ENCODE measurements around the gene UNC119.

UNC119 gene

GRCh38 chr17:28573040-28573380, 20.6 kb upstream of the UNC119 start:
- DNase-seq (ENCODE audit: low spot score) = no peak

DNA sequence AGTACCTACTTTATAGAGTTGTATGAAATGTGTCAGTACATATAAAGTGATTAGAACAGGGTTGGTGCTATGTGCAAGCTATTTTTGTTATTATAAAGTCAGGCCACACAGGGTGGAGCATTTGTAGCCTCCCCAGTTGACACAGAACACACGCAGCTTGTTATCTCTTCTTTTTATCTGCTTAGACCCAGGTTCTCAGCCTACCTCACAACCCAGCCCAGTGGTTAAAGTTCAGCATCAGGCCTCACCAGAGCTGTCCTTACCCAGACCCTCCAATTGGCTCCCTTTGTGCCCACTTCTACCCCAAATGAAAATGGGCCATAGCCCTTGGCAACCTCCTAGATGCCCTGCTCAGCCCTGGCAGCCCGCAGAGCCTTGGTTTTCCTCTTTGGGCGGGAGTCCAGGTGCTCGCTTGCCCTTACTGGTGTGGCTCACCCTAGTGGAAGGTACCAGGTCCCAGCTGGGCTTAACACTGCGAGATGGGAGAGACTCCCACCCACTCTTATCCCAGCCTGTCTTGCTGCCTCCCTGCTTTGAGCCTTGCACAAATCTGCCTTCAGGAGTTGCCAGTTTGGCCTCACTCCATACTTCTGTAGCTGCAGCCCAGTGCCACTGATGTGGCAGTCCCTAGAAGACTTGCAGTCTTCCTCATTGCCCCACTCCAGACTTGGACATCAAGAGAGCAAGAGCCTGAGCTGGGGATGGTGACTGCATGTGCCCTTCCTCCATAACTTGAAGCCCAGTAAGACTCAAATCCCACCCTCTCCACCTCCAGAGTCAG, 20.0 kb upstream of the UNC119 start:
- DNase-seq (ENCODE audit: low spot score) = no peak

DNA sequence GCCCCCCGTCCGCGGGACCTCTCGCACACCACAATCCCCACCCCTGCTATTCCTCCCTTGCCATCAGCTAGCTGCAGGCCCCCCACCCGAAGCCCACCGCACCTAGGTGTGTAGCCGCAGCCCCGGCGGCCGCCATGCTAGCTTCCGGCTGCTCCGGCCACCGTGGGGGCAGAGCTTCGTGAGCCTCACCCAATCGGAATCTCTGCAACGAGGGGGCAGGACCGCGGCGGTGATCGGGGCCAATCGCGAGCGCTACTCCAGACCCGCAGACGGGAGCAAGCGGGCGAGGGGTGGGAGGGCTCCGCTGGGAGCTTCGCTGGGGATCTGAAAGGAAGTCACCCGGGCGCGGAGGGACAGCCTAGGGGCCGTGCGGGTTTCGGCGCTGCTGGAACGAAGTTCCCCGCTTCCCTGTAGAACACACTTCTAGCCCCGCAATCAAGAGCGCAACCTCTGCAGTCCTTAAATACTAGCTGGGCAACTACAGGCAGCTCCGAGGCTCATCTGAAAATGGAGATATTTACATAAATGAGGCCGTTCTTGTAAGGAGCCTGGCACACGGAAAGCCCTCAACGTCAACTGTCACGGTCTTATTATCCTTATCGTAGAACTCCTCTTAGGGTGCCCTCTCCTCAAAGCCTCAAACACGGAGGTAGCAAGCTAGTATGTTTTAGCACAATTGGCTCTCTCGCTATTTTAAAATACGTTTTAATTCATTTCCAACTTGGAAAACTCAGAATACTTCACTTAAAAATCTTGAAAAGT, 19.1 kb upstream of the UNC119 start, which contains the start of gene PIGS:
PIGS (minus strand) TSS at position 164 of the 762 bp plus-strand sequence; CDS start at position 136, 28 bp downstream.
- DNase-seq (ENCODE audit: low spot score) = peak; percentile 95

GRCh38 chr17:28570716-28571360, 18.4 kb upstream of the UNC119 start:
- DNase-seq (ENCODE audit: low spot score) = peak; percentile 58

- no peak for DNase-seq (ENCODE audit: low spot score)
Observed at GRCh38 chr17:28569446-28569845, 17.0 kb upstream of the UNC119 start.

GRCh38 chr17:28567604-28568003, 15.2 kb upstream of the UNC119 start:
- no peak for DNase-seq (ENCODE audit: low spot score)

DNA sequence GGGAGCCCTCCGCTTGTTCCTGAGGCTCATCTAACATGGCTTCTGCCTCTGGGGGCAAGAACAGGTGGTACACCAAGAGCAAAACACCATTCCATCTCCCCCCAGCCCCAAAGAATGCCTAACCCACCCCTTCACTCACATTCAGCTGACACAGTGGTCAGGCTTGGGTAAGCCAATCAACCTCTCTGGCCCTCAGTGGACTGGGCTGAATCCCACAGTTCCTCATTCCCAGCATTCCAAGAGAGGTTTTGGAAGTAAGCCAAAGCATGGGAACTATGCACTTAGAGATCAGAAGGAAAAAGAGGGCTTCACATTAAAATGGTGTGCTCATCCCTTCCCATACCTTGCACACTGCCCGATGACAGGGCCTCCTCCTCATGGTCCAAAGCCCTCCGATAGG, 11.1 kb upstream of the UNC119 start:
- no peak for DNase-seq (ENCODE audit: low spot score)

- no peak for DNase-seq (ENCODE audit: low spot score)
Observed at GRCh38 chr17:28555022-28555421, 2.6 kb upstream of the UNC119 start.

DNA sequence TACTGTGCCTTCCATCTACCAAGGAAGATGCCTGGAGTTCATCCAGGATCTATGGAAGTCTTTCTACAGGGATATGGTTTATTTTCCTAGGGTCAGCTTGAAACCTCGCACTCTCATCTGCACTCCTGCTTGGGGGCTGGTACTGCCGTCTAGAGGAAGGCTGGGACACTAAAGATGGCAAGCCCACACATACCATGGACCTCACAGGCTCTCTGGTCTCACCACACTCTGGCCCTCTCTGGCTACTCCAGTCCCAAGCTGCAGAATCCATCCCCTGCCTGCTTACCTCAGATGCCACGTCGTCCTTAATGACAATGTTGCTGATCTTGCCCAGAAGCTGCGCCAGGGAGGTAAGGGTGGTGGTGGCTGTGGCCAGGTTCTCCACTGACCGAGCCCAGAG, 2.1 kb upstream of the UNC119 start:
- no peak for DNase-seq (ENCODE audit: low spot score)

DNA sequence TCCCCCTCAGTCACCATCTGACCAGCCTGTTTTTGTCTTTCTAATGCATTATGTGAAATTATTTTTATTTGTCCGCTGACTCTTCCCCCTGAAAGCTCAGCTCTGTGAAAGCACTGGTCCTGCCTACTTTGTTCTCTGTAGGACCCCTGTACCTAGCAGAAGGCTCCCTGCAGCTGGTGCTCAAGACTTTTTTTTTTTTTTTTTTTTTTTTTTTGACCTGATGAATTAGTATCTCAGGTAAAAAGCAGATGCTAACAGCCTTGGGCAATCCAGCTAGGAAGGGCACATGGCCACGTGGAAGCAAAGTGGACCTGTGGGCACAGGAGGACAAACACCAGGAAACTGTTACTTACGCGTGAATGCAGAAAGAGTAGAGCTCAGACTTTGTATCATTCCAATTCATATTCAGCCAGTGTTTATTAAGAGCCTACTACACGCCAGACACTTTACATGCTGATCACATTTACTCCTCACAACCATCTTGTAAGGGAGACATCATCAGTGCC, 629 bp upstream of the UNC119 start:
- DNase-seq (ENCODE audit: low spot score) = no peak

DNA sequence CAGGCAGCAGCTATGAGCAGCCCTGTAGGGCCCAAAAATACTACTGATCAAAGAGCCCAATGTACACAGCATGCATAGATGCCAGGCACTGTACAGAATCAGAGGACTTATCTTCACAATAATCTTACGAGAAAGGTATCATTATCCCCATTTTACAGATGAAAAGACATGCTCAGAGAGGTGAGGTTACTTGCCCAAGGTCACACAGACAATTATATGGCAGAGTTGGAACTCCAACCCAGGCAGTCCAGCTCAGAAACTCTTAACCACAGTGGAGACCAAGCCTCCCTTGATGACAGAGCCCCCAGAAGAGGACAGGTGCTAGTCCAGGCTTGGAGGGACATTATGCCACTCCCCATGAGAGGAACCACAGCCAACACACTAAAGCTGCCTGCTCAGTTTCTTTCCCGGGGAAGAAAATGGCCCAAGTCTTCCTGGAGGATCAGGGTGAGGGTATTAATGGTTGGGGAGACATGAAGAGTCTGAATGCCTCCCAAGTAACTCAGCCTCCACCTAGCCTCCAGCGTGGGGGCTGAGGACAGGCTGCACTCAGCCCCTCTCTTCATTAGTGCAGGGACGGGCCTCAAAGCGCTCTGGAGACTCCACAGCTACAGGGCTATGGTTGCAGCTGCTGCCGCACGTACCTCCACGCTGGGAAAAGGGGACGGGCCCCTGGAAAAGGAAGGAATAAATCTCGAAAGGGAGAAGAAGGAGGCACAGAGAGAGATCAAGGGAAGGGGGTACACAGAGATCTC, 826 bp downstream of the UNC119 start:
- peak; percentile 22 for DNase-seq (ENCODE audit: low spot score)

- no peak for DNase-seq (ENCODE audit: low spot score)
Observed at GRCh38 chr17:28550858-28551257, 1.6 kb downstream of the UNC119 start.

GRCh38 chr17:28549236-28550132, 2.9 kb downstream of the UNC119 start:
- no peak for DNase-seq (ENCODE audit: low spot score)

GRCh38 chr17:28548417-28549130, 3.9 kb downstream of the UNC119 start:
- no peak for DNase-seq (ENCODE audit: low spot score)

- peak; percentile 75 for DNase-seq (ENCODE audit: low spot score)
Observed at GRCh38 chr17:28547623-28548416, 4.6 kb downstream of the UNC119 start.

DNA sequence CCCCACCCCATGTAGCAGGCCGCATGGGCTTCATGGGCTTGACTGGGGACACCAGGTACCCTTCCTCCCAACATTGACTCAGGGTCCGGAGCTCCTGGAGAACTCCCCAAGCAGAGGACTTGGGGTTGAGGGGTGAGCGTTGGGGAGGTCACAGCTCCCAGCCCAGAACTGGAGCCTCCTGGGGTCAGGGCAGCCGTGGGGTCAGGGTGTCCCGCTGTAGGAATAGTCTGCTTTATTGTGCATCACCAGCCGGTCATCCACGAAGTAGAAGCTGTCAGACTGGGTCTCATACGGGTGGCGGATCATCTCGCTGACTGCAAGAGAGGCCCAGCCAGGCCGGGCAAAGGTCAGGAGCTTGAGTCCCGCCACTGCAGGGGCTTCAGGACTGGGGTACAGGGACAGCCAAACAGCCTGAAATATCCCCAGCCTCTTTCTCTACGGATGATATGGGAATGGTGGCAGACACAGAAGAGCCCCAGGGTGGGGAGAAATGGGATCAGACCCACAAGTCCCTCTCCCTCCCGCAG, 5.3 kb downstream of the UNC119 start:
- DNase-seq (ENCODE audit: low spot score) = no peak

- DNase-seq (ENCODE audit: low spot score) = no peak
Observed at GRCh38 chr17:28545787-28546415, 6.5 kb downstream of the UNC119 start.

GRCh38 chr17:28545141-28545503, 7.3 kb downstream of the UNC119 start:
- no peak for DNase-seq (ENCODE audit: low spot score)

All from cerebellar cortex (tissue), 1 donor.